H9 (cell line): ENCODE data around the gene GNAI2. TPM values are rescaled to one million over a fixed set of nuclear protein-coding genes. Genes with fewer than 3 reads are reported as not detected.

ENCODE experiments used
- DNase-seq: peaks from one replicate; pipeline ENCODE4 v3.0.0-alpha.2; 2017
- H2AFZ ChIP-seq: one replicate; pipeline ENCODE4 v1.6.1; 2013; ENCODE audit warnings: mild to moderate bottlenecking, low read length, control low read depth, moderate library complexity
- H2AK5ac ChIP-seq: 2 replicates; pipeline ENCODE4 v1.6.1; 2013; ENCODE audit warnings: low read length, control low read depth, mixed read lengths; ENCODE audit not compliant: insufficient read length
- H2BK120ac ChIP-seq: one replicate; pipeline ENCODE4 v1.6.1; 2013; ENCODE audit warnings: low read depth, mild to moderate bottlenecking, low read length, control low read depth, inconsistent platforms; ENCODE audit not compliant: poor library complexity, severe bottlenecking
- H2BK12ac ChIP-seq: 2 replicates; pipeline ENCODE4 v1.6.1; 2013; ENCODE audit warnings: low read length, control low read depth, mixed read lengths, low read depth; ENCODE audit not compliant: insufficient read length
- H2BK15ac ChIP-seq: 2 replicates; pipeline ENCODE4 v1.6.1; 2013; ENCODE audit warnings: low read depth, low read length, control low read depth
- H2BK20ac ChIP-seq: one replicate; pipeline ENCODE4 v1.6.1; 2013; ENCODE audit warnings: low read depth, mild to moderate bottlenecking, low read length, control low read depth, inconsistent platforms; ENCODE audit not compliant: poor library complexity, severe bottlenecking
- H2BK5ac ChIP-seq: 2 replicates; pipeline ENCODE4 v1.6.1; 2013; ENCODE audit warnings: low read length, control low read depth, mixed read lengths; ENCODE audit not compliant: insufficient read length
- H3K14ac ChIP-seq: 2 replicates; pipeline ENCODE4 v1.6.1; 2013; ENCODE audit warnings: low read length, control low read depth; ENCODE audit not compliant: insufficient read depth
- H3K18ac ChIP-seq: 2 replicates; pipeline ENCODE4 v1.6.1; 2013; ENCODE audit warnings: low read depth, mild to moderate bottlenecking, mixed read lengths, low read length, control low read depth; ENCODE audit not compliant: insufficient read length
- H3K23ac ChIP-seq: 2 replicates; pipeline ENCODE4 v1.6.1; 2013; ENCODE audit warnings: low read length, control low read depth, mixed read lengths, low read depth; ENCODE audit not compliant: insufficient read length
- H3K23me2 ChIP-seq: 2 replicates; pipeline ENCODE4 v1.6.1; 2013; ENCODE audit warnings: low read depth, mild to moderate bottlenecking, mixed read lengths, low read length, control low read depth; ENCODE audit not compliant: insufficient read length, poor library complexity, severe bottlenecking
- H3K27ac ChIP-seq: 2 replicates; pipeline ENCODE4 v1.5.1; 2013; ENCODE audit warnings: low read length, control low read depth, mixed read lengths, low read depth; ENCODE audit not compliant: insufficient read length
- H3K27me3 ChIP-seq: 2 replicates; pipeline ENCODE4 v1.6.1; 2013; ENCODE audit warnings: low read length, control low read depth, inconsistent platforms; ENCODE audit not compliant: insufficient read depth
- H3K4ac ChIP-seq: 2 replicates; pipeline ENCODE4 v1.6.1; 2013; ENCODE audit warnings: low read depth, mild to moderate bottlenecking, control low read depth, inconsistent platforms, low read length, moderate library complexity
- H3K4me1 ChIP-seq: 2 replicates; pipeline ENCODE4 v1.6.1; 2013; ENCODE audit warnings: low read length, control low read depth, inconsistent platforms; ENCODE audit not compliant: insufficient read depth
- H3K4me2 ChIP-seq: 2 replicates; pipeline ENCODE4 v1.6.1; 2013; ENCODE audit warnings: low read length, control low read depth, mixed read lengths; ENCODE audit not compliant: insufficient read length, insufficient read depth
- H3K56ac ChIP-seq: 2 replicates; pipeline ENCODE4 v1.6.1; 2013; ENCODE audit warnings: low read depth, mild to moderate bottlenecking, mixed read lengths, low read length, control low read depth; ENCODE audit not compliant: insufficient read length
- H3K79me1 ChIP-seq: 2 replicates; pipeline ENCODE4 v1.6.1; 2013; ENCODE audit warnings: low read depth, mild to moderate bottlenecking, moderate library complexity, low read length, control low read depth, inconsistent platforms; ENCODE audit not compliant: insufficient read depth, poor library complexity, severe bottlenecking
- H3K79me2 ChIP-seq: 2 replicates; pipeline ENCODE4 v1.6.1; 2013; ENCODE audit warnings: low read length, control low read depth, inconsistent platforms; ENCODE audit not compliant: insufficient read depth
- H3K9ac ChIP-seq: 2 replicates; pipeline ENCODE4 v1.6.1; 2013; ENCODE audit warnings: low read length, control low read depth, mixed read lengths; ENCODE audit not compliant: insufficient read length; ENCODE audit errors: extremely low read depth
- H3K9me3 ChIP-seq: one replicate; pipeline ENCODE4 v1.6.1; 2013; ENCODE audit warnings: low read depth, low read length, inconsistent platforms; ENCODE audit not compliant: control insufficient read depth
- H3T11ph ChIP-seq: one replicate; pipeline ENCODE4 v1.6.1; 2013; ENCODE audit warnings: mild to moderate bottlenecking, low read length, control low read depth, inconsistent platforms
- H4K20me1 ChIP-seq: one replicate; pipeline ENCODE4 v1.6.1; 2013; ENCODE audit not compliant: control insufficient read depth, insufficient read length, insufficient read depth
- H4K5ac ChIP-seq: 2 replicates; pipeline ENCODE4 v1.6.1; 2013; ENCODE audit warnings: low read depth, mild to moderate bottlenecking, mixed read lengths, low read length, control low read depth; ENCODE audit not compliant: insufficient read length
- H4K8ac ChIP-seq: replicated peaks from 2 replicates; pipeline ENCODE4 v1.6.1; 2013; ENCODE audit warnings: low read length, control low read depth, mixed read lengths, low read depth; ENCODE audit not compliant: insufficient read length
- H4K91ac ChIP-seq: 2 replicates; pipeline ENCODE4 v1.6.1; 2013; ENCODE audit warnings: low read depth, mild to moderate bottlenecking, moderate library complexity, mixed read lengths, low read length, control low read depth; ENCODE audit not compliant: insufficient read length
- H3K27ac Mint-ChIP-seq, 3 experiments: 2 replicates in 2 of 3; 3 replicates in 1 of 3; pipeline ENCODE4 v1.8.0; 2020 to 2021; ENCODE audit warnings: mixed read lengths in 3 of 3, mild to moderate bottlenecking in 1 of 3, moderate library complexity in 1 of 3
- H3K27me3 Mint-ChIP-seq: 2 replicates; pipeline ENCODE4 v1.8.0; 2021; ENCODE audit warnings: low read depth, mild to moderate bottlenecking, moderate library complexity, mixed read lengths
- H3K36me3 Mint-ChIP-seq, 3 experiments: 2 replicates in 2 of 3; 3 replicates in 1 of 3; pipeline ENCODE4 v1.8.0; 2020 to 2021; ENCODE audit warnings: low read depth in 3 of 3, mixed read lengths in 3 of 3; ENCODE audit not compliant: insufficient read depth in 1 of 3
- H3K4me1 Mint-ChIP-seq, 2 experiments: 2 replicates each; pipeline ENCODE4 v1.8.0; 2020; ENCODE audit warnings: mixed read lengths in 2 of 2
- H3K4me3 Mint-ChIP-seq, 2 experiments: 2 replicates in 1 of 2; 3 replicates in 1 of 2; pipeline ENCODE4 v1.8.0; 2020 to 2021; ENCODE audit warnings: mild to moderate bottlenecking in 2 of 2, mixed read lengths in 2 of 2, moderate library complexity in 1 of 2
- H3K9me3 Mint-ChIP-seq, 2 experiments: 2 replicates in 1 of 2; 3 replicates in 1 of 2; pipeline ENCODE4 v1.8.0; 2020; ENCODE audit warnings: mild to moderate bottlenecking in 2 of 2, mixed read lengths in 2 of 2, moderate library complexity in 1 of 2
- CTCF ChIP-seq: fragments of 200-600 bp; sonication (generic); conservative IDR thresholded peaks from 3 replicates; pipeline ENCODE4 v1.8.0; 2021; ENCODE audit warnings: antibody characterized with exemption, mild to moderate bottlenecking
- WGBS: extraction: QIAGEN DNeasy Blood & Tissue Kit; methylation state at CpG from one replicate; pipeline ENCODE4 v1.1.7; 2013; ENCODE audit warnings: missing lambda C conversion rate, low lambda C conversion rate, mixed read lengths; ENCODE audit not compliant: insufficient read length; ENCODE audit errors: extremely low coverage; 5-methylcytosine and 5-hydroxymethylcytosine counted together
- total RNA-seq: library from RNA; stranded (reverse); gene quantifications from 2 replicates; pipeline ENCODE4 v1.2.1, GENCODE V29; 2021

GNAI2 gene
- total RNA-seq, 1 experiment from 2014 or later: 218 TPM

GRCh38 chr3:50194128-50194902, 41.7 kb upstream of the GNAI2 start:
- H4K20me1 ChIP-seq: no peaks in the 10 kb centered on the region
- H3K79me2 ChIP-seq: no peaks in the 10 kb centered on the region
- H2BK5ac ChIP-seq: no peak overlapping the region
- Mint-ChIP-seq H3K9me3 (no peaks in the 10 kb centered on the region), H3K36me3 (no peaks in the 10 kb centered on the region), H3K27ac (no peak overlapping the region), H3K27me3 (peaks cover 49% of the 10 kb centered on the region), H3K4me1 (peaks cover 5 to 13% of the 10 kb centered on the region in 2 experiments), H3K4me3 (peak overlapping the region in 1 of 2 experiments; percentile 63; a peak in 3 of 5 replicates)
- no CpG with 5 or more reads among the region's 70 CpGs for WGBS
- H3K4me1 ChIP-seq: no peaks in the 10 kb centered on the region
- no peak overlapping the region for H4K5ac ChIP-seq
- no peak overlapping the region for H3K4ac ChIP-seq
- no peak overlapping the region for H2BK20ac ChIP-seq
- no peak overlapping the region for H4K8ac ChIP-seq
- H2BK120ac ChIP-seq: no peak overlapping the region
- no peak overlapping the region for H3K9ac ChIP-seq
- no peak overlapping the region for H2BK12ac ChIP-seq
- no peak overlapping the region for H2AFZ ChIP-seq
- H3K27ac ChIP-seq: no peak overlapping the region
- no peaks in the 10 kb centered on the region; the same call in 1 of the 2 replicates for H3K27me3 ChIP-seq
- H3K14ac ChIP-seq: no peak overlapping the region
- H3K4me2 ChIP-seq: peak overlapping the region; percentile 25
- H3K56ac ChIP-seq: no peak overlapping the region
- H3K18ac ChIP-seq: no peak overlapping the region
- no peak overlapping the region for H3T11ph ChIP-seq
- no peaks in the 10 kb centered on the region for H3K23me2 ChIP-seq
- H3K79me1 ChIP-seq: no peaks in the 10 kb centered on the region
- peak; percentile 96 for TF ChIP-seq CTCF
- peak; percentile 82 for DNase-seq
- no peak overlapping the region for H3K23ac ChIP-seq
- H3K9me3 ChIP-seq: no peaks in the 10 kb centered on the region
- no peak overlapping the region for H2BK15ac ChIP-seq
- no peak overlapping the region for H4K91ac ChIP-seq
- no peak overlapping the region for H2AK5ac ChIP-seq
